ENCODE data around the gene SESN1. TPM values are rescaled to one million over a fixed set of nuclear protein-coding genes. Genes with fewer than 3 reads are reported as not detected.

The SESN1 gene
- total RNA-seq, 2 donors from 2014 or later: 23.4 to 48.8 TPM

DNA sequence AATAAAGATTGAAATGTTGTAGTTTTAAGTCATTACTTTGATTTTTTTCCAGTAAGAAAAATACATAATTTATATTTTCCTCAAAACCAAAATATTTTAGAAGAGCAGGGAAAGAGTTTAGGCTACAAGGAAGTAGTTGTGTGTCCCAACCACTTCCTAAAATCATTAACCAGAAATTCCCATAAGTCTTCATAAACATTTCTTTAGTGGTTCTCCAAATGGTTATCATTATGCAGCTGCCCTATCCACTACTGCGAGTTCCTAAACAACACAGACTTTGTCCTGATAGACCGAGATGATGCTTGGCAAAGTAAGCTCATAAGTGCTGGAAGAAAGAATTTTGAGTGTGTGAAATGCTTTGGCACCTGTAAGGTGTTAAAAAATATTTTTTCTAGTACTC, 152.8 kb downstream of the SESN1 start:
- no peak for TF ChIP-seq POLR2A (IDR thresholded peaks at IDR 0.05)
- TF ChIP-seq, protein P1, sequence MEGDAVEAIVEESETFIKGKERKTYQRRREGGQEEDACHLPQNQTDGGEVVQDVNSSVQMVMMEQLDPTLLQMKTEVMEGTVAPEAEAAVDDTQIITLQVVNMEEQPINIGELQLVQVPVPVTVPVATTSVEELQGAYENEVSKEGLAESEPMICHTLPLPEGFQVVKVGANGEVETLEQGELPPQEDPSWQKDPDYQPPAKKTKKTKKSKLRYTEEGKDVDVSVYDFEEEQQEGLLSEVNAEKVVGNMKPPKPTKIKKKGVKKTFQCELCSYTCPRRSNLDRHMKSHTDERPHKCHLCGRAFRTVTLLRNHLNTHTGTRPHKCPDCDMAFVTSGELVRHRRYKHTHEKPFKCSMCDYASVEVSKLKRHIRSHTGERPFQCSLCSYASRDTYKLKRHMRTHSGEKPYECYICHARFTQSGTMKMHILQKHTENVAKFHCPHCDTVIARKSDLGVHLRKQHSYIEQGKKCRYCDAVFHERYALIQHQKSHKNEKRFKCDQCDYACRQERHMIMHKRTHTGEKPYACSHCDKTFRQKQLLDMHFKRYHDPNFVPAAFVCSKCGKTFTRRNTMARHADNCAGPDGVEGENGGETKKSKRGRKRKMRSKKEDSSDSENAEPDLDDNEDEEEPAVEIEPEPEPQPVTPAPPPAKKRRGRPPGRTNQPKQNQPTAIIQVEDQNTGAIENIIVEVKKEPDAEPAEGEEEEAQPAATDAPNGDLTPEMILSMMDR (IDR thresholded peaks at IDR 0.05): no peak
- DNase-seq (no peak), ATAC-seq (no peak)
- Histone ChIP-seq H3K27me3 (no peaks in the 10 kb centered on the region), H3K4me3 (no peak overlapping the region), H3K27ac (no peak overlapping the region), H3K4me1 (peaks cover 26% of the 10 kb centered on the region), H3K36me3 (replicated peaks in 1 of 2; ENCODE audit: insufficient read depth in 1 of 2, low read depth in 2 of 2) (no peaks in the 10 kb centered on the region), H3K9me3 (no peaks in the 10 kb centered on the region)
- WGBS, 2 donors: 31 to 45% methylated on average over 2 of the region's 2 CpGs
- intact Hi-C loops (cut with DNase I): no loop called here

DNA sequence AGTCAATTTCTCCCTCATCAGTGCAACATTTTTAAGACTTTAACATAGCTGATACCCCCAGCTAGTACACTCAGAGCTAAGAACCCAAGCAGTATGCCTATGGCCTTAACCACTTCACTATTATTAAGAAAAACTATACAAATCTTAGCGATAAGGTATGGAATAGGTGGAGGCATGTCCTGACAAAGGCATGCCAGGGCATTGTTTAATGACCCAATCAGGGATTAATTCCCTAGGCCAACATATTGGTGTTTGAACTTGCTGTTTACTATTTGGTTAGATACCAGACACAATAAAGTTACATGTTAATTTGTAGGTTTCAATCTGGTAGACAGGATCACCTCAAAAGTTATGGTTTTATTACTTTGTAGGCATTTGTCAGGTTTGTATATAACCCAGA, 153.4 kb downstream of the SESN1 start:
- intact Hi-C loops (cut with DNase I): no loop called here
- TF ChIP-seq, protein P1 (IDR thresholded peaks at IDR 0.05): no peak
- TF ChIP-seq POLR2A (IDR thresholded peaks at IDR 0.05): no peak
- Histone ChIP-seq H3K27ac (no peak overlapping the region), H3K9me3 (no peaks in the 10 kb centered on the region), H3K27me3 (no peaks in the 10 kb centered on the region), H3K4me3 (no peak overlapping the region), H3K36me3 (replicated peaks in 1 of 2; ENCODE audit: insufficient read depth in 1 of 2, low read depth in 2 of 2) (no peaks in the 10 kb centered on the region), H3K4me1 (peaks cover 20% of the 10 kb centered on the region)
- ATAC-seq: no peak
- 76 to 93% methylated on average over 1 of the region's 1 CpG for WGBS, 2 donors
- DNase-seq: no peak

DNA sequence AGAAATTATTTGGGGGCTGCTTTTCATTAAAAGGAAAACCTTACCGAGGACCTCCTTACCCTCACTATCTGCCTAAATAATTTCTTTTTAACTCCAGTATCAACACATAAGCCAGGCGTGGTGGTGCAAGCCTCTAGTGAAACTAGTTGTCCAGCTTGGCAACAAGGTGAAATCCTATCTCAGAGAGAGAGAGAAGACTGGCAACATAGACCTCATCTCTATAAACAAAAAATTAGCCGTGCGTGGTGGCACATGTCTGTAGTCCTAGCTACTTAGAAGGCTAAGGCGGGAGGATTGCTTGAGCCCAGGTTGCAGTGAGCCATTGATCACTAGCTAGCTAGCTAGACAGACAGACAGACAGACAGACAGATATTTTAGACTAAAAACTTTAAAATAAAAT, 153.9 kb downstream of the SESN1 start:
- Histone ChIP-seq H3K27me3 (no peaks in the 10 kb centered on the region), H3K27ac (no peak overlapping the region), H3K9me3 (no peaks in the 10 kb centered on the region), H3K4me1 (peaks cover 15% of the 10 kb centered on the region), H3K4me3 (no peak overlapping the region), H3K36me3 (replicated peaks in 1 of 2; ENCODE audit: insufficient read depth in 1 of 2, low read depth in 2 of 2) (no peaks in the 10 kb centered on the region)
- DNase-seq (no peak), ATAC-seq (no peak)
- TF ChIP-seq, protein P1 (IDR thresholded peaks at IDR 0.05): no peak
- TF ChIP-seq POLR2A (IDR thresholded peaks at IDR 0.05): no peak
- WGBS, 2 donors: 91 to 97% methylated on average over 5 of the region's 5 CpGs
- intact Hi-C loops (cut with DNase I): no loop called here

DNA sequence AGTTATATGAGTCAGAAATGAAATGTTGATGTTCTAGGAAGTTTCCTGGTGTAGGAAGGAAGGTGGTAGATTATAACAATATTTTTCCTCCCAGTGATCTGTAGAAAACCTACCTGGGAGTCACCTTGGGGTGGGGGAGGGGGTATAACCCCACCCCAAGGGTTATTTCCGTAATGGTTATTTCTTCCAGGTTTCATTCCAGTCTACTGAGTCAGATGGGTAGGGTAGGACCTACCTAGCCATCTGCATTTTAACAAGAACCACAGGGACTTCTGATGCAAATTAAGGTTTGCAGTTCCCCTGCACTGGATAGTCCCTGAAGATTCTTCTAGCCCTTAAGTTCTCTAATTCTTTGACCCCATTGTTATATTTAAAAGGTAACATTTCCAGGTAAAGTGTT, 157.5 kb downstream of the SESN1 start:
- Histone ChIP-seq H3K9me3 (no peaks in the 10 kb centered on the region), H3K4me3 (no peak overlapping the region), H3K27ac (no peak overlapping the region), H3K36me3 (replicated peaks in 1 of 2; ENCODE audit: insufficient read depth in 1 of 2, low read depth in 2 of 2) (no peaks in the 10 kb centered on the region), H3K4me1 (peaks cover 3% of the 10 kb centered on the region), H3K27me3 (no peaks in the 10 kb centered on the region)
- no peak for TF ChIP-seq POLR2A (IDR thresholded peaks at IDR 0.05)
- TF ChIP-seq, protein P1 (IDR thresholded peaks at IDR 0.05): no peak
- DNase-seq (no peak), ATAC-seq (no peak)
- intact Hi-C loops (cut with DNase I): no loop called here
- 96 to 100% methylated on average over 1 of the region's 1 CpG for WGBS, 2 donors

Small RNAs within 50 kb of the gene (small RNA-seq; reads per million reads assigned to genes)
- not detected for gene RNU6-653P

Other genes with a start within 250 kb of the SESN1 start
- 1 to 10 TPM in 1 of 2 donors, under 1 TPM in 1; 0.66 to 1.6 TPM for gene ARMC2, start 246.4 kb downstream of the SESN1 start, total RNA-seq
- 10 to 100 TPM; 10.1 to 50.1 TPM for gene CEP57L1, start 661 bp upstream of the SESN1 start, total RNA-seq